Esophagus mucosa (tissue), 1 donor: Measurements from ENCODE around the gene KIAA0513. TPM values are rescaled to one million over a fixed set of nuclear protein-coding genes. Genes with fewer than 3 reads are reported as not detected.
"Not testable (repeated sequence)": the region's sequence is repeated elsewhere in the genome, so short reads cannot be mapped to it uniquely, and the experiment has no call there.

Source experiments
- ATAC-seq: fragments of 200-7000 bp; cut with Tn5 transposase; one replicate; pipeline ENCODE4 v1.9.1; 2020
- total RNA-seq: library from RNA; stranded (reverse); gene quantifications from one replicate; pipeline ENCODE4 v1.2.4, GENCODE V29; 2023
- donor health status: DM: yes; HTN: yes; CAD: no.

KIAA0513 gene
- total RNA-seq, 1 donor from 2014 or later: 8.1 TPM

DNA sequence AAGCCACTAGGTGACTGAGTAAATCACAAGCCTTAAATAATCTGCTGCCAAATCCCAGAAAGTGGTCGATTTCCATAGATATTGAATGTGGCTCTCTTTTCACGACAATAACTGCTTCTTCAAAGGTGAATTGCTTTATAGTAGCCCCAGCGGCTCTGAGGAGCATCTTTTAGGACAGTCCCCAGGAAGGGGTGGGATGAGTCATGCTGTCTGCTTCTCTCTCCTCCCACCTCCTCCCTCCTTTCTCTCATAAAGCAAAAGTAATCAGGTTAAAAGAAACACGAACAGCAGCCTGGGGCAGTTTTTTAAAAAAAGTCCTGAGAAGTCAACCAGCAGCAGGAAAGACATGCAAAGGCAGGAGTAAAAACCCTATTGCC is 1.8 kb downstream of the KIAA0513 start:
- ATAC-seq: peak; percentile 42

DNA sequence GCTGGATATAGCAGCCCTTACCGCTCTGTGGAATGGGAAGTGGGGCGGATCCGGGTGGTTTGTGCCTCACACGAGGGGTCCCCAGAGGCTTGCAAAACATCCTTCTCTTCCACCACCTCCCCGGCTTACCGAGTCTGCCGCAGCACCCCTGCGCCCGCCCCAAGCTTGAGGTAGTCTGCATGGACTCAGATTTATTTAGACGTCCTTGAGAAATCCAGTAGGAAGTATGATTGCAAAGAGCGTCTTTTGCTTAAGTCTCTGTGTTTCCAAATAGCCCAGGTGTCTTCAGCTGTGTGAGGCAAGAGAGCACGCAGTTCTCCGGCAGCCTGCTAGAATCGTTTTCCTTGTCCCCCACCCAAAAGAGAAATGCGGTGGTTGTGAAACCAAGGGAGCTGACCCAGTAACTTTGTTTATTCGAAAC is 2.4 kb downstream of the KIAA0513 start:
- ATAC-seq: no peak

DNA sequence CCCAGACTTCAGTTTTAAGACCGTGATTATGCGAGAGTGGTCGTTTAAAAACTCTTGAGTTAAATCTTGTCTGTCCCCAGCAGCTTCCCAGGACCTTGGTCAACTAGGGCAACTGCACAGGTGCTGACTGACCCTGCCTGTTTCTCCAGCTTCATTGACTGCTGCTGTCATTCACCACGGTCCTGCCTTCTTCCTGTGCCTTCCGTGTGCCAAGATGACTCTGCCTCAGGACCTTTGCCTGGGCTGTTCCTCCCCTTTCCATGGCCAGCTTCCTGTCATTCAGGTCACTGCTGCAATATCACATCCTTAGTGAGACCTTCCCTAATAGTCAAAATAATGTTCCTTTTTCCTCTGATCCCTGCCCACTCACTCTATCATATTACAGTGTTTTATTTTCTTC is 3.9 kb downstream of the KIAA0513 start:
- no peak for ATAC-seq

DNA sequence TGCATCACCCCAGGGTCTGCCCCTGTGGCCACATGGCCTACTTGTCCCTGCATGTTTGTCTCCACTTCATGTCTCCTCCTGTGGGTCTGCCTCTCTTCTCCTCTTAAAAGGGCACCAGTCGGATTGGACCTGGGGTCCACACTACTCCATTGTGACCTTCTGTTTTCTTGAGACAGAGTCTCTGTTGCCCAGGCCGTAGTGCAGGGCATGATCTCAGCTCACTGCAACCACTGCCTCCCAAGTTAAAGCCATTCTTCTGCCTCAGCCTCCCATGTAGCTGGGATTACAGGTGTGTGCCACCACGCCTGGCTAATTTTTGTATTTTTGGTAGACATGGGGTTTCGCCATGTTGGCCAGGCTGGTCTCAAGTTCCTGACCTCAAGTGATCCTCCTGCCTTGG is 4.6 kb downstream of the KIAA0513 start:
- not testable (repeated sequence) for ATAC-seq

DNA sequence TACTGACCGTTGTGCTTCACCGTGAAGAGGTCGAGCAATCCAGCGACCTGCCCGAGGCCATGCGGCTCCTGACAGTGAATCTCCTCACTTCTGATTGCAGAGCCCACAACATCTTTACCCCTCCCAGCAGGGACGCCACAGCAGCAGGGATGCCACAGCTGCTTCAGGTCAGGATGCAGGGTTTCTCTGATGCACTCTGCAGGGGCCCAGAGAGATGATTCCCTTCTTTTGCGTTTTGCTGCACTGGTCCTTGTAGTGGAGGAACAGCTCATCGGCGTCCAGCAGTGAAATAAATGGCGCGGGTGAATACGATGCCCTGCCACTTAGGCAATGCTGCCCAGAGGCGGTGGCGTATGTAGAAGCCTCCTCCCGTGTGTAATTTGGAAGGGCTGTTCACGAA is 5.6 kb downstream of the KIAA0513 start:
- ATAC-seq: no peak

DNA sequence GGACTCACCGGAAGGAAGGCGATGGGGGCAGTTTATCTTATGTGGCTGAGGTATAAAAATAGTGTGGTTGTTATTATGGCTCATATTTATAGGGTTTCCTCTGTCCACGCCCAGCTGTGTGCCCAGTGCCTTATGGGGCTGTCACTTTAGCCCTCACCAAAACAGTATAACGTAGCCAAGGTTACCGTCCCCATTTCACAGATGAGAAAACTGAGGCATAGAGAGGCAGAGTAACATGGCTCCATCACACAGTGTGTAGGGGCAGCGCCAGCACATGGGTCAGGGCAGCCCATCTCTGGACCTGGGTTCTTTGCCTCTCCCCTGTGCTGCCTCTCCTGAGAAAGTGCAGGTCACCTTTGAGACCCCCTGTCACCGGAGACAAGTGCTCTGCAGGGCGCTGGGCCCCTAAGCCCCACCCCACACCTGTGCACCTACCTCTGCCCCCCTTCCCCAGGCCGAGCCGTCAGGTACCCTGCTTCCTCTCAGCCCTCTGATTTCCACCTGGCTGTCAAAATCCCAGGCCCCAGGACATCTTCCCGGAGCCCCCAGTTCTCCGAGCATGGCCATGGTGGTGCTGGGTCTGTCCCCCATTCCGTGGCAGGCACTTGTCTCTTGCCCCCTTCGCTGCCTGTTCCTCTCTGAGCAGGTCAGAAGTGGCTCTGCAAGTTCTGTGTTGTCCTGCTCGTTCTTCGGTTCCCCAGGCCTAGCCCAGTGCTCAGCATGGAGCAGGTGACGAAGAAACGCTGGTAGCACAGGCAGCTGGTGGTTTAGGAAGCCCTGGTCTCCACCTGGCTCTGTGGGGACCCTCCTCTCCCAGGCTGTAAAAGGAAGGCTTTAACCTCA is 7.2 kb downstream of the KIAA0513 start:
- no peak for ATAC-seq

DNA sequence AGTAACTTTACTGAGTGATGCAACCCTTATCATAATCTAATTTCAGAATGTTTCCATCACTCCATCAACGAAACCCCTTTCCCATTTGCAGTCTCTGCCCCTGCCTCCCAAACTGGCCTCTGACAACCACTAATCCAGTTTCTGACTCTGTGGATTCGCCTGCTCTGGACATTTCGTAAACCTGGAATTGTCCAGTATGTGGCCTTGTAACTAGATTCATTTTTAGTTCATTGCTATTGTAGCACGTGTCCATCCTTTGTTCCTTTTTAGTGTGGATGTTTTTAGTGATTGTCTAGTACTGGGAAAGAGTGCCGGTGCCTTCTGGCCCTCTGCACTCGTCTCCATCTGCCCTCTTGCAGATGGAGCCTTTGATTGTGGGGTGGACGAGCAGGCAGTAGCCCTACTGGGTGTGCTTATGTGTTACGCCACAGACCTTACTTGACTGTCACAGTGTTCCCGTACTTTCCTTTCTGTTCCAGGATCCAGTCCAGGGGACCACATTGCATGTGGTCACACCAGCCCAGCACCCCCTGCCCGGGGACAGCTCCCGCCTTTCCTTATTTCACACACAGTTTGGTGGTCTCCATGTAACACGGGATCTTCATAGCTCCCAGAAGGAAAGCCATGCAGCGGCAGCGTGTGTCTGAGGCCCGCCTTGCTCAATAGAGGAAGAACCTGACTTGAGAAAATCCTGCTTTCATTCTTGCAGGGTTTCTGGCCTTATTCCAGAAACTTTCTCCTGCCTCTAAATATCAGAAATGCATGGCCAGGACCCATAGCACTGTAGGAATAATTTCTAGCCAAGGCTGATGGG is 8.8 kb downstream of the KIAA0513 start:
- ATAC-seq: peak; percentile 46

DNA sequence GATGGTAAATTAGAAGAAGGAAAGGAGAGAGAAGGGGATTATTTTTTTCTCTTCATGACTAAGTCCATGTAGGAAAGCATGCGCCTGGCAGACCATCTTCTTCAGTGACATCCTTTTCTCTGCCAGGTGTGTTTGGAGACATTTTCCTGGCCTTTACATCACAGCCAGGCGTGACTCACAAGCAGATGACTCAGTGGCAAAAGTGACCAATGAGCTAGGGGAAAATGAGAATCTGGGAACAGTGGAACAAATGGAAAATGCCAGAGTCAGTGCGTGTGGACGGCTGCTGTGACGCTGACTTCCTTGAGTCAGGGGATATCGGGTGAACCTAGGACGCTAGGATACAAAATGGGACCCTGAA is 9.4 kb downstream of the KIAA0513 start:
- peak; percentile 72 for ATAC-seq

DNA sequence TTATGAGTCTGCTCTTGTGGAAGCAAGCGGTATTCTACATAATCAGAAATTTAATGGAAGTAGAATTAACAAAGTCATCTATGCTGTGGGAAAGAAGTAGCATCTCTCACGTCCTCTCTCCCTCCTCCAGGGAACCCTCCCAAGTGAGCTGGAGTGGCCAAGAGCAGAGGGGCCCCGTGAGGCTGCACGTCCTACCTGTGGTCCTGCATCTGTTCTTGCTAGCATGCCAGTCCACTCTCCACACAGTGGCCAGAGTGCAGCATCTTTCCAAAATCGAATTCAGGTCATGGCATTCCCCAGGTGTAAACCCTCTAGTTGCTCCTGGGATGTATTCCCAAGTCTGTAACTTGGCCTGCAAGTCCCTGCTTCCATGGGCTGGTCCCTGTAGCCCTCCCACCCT is 10.1 kb downstream of the KIAA0513 start:
- ATAC-seq: no peak

DNA sequence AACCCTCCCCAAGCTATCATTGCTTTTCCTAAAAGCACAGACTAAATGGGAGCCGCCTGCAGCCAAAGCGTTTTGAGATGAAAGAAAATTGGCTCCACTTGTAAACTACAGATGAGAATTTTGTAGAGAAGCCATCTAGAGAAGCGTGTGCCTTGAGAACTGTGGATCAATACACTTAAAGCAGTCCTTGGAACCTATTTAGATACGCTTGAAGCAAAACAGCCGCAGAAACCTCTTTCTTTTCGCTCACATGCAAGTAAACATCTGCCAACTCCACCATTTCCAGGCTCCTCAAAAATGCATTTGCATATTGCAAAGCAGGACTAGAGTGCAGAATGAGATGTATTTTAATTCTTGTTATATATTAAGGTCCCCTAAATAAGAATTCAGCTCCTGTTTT is 13.1 kb downstream of the KIAA0513 start:
- ATAC-seq: no peak

DNA sequence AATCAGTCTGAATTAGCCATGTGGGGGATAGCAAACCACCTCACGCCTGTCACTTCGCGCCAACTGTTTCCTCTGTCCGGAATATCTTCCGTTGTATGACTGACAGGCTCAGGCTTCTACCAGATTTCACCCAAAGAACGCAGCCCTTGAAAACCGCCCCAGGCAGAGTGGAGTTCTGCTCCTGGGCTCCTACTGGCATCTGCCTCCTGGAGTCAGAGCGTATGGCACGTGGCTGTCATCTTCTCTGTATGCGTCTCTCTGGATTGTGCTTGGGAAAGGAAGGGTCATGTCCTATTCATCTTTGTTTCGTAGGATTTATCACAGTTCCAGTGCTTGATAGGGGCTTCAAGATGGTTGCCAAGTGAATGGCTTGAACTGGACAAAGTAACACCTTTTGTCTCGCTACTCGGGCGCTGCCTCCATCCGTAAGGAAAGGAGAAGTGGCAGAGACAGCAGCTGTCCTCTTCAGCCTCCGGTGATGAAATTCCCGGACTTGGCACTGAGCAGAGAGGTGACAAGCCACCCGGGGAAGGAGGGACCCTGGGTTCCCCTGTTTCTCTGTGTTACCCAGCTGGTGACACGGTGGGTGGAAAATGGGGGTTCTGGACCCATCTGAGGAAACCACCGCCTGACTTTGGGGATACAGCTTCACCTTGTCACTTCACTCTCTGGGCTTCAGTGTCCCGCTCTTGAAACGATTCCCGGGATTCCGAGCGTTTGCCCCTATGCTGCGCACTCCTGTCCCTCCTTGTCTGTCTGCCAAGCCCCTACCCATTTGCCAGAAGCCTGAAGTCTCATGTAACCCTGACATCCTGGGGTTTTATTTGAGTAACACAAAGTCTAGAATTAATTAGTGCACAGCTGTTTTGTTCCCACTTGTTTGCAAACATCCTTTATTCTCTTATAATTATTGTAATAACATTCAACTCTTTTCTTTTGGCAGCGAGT is 13.9 kb downstream of the KIAA0513 start:
- no peak for ATAC-seq

DNA sequence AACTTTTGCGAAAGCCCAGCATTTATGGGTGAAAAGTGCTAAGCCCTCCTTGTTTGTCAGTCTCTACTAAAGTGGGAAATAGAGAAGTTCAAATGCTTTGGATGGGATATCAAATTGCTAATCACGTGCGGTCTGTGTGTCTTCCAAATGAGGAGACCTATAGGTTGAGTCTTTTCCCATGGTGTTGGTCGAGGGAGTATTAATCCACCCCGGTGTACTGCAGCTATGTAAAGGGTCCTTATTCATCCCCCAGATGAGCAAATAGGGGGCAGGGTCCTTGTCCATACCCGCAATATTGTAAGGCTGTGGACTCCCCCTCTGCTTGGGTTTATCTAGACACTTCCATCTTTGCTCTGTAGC is 14.6 kb downstream of the KIAA0513 start:
- no peak for ATAC-seq

DNA sequence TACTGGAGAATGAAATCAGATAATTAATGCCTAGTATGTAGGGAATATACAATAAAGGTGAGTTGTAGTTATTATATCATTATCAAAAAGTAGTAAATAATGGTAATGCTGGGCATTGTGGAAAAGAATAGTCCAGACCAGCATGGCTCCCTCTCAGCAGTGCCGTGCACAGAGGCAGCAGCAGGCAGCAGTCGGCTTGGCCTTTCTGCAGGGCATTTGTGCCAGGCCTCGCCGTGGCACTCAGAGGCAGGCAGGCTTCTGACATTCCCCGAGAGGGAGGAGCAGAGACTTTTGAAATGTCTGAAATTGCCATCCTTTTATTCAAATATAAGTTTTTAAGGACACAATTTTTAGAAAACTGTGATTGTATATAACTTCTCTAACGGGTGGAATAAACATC is 15.0 kb downstream of the KIAA0513 start:
- no peak for ATAC-seq

DNA sequence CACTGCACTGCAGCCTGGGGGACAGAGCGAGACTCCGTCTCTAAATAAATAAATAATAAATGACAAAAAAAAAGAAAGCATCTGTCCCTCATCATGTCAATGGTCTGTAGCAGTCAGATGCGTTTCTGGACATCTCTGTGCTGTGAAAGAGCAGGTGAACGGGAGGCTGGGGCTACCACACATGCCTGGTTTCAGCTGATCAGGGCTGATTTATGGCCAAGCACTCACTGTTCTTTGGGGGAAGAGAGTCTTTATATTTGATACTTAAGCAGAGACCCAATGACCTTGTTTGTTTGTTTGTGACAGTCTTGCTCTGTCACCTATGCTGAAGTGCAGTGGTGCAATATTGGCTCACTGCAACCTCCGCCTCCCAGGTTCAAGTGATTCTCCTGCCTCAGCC is 17.5 kb downstream of the KIAA0513 start:
- ATAC-seq: no peak

DNA sequence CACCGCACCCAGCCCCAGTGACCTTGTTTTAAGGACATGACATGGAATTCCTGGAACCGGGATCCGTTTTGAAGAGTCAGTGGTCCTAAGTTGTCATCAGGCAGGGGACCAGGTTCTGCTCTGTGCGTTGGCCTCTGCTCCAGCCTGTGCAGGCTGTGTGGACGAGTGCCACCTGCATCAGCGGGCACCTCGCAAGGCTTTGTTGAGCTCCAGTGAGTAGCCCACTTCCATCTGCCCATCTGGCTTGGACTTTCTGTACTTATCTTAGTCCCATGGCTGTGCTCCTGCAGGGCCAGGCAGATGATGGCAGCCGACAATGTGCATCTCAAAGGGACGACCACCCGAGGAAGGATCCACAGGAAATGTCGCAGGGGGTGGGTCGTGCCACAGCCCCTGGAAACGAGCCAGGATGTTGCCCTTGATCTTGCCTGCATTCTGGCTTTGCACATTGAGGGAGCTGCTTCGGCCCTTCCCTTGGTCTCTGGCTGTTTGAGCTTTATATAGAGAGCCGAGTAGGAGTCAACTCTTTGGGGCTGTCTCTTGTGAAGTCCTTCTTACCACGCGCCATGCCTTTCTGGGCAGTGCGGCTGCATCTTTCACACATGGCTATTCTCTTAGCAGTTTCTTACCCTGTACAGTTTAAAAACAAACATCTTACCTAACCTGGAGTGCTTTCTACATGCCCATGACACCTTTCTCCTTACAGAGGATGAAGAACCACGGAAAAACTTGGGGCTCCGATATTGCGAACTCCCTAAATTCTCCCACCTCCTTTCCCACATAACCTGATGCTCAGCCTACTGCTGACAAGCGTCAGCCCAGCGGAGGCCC is 18.3 kb downstream of the KIAA0513 start:
- no peak for ATAC-seq

DNA sequence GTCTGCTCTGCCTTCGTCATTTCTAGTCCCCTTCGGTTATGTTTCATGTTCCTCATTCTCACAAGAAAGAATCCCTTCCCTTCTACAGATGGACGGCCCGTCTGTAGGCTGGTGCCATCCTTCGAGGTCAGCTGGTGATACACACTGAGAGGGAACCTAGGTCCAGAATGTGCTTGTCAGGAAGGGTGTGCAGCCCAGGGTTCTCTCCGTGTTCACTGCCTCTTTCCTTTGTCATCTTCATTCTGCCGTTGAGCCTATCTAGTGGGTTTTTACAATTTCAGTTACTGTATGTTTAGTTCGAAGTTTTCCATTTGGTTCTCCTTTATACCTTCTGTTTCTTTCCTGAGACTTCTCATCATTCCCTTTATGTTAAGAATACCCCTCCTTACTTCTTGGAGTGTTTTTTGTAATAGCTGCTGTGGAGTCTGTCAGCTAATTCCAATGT is 18.9 kb downstream of the KIAA0513 start:
- ATAC-seq: no peak

DNA sequence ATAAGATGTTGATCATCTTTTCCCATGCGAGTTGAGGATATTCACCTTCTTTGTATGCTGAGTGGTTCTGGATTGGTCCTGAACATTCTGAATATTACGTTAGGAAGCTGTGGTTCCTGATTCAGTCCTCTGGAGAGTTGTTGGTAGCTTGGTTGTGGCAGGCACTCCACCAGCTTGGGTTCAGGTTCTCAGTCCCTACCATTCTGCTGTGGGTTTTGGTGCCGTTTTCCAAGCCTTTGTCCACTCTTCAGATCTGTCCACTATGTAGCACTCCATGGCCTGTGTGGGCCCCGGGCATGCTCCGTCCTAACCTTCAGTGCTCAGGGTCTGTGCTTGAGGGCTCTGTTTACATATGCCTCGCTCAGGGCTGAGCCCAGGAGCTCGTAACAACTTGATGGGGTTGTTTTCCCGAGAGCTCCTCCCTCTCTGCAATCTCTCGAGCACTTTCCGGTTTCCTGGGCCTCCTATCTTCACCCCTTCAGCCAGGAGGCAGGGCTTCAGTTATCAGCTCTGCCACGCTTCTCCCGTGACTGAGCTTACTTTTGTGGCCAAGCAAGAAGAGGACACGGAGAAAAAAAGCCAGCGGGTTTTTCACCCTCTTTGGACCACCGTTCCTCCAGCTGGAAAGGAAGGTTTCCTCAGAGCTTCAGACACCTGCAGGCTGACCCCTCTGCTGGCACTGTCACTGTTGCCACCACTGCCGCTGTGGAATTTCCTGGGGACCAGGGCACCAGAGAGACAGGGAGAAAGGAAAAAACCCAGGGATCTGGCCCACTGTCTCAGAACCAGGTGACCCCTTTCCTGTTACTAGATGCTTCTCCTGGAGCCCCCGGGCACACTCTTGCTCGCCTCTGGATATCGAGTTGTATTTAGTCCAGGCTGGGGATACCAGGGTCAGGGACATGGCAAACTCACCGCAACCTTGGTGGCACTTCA is 19.6 kb downstream of the KIAA0513 start:
- no peak for ATAC-seq

DNA sequence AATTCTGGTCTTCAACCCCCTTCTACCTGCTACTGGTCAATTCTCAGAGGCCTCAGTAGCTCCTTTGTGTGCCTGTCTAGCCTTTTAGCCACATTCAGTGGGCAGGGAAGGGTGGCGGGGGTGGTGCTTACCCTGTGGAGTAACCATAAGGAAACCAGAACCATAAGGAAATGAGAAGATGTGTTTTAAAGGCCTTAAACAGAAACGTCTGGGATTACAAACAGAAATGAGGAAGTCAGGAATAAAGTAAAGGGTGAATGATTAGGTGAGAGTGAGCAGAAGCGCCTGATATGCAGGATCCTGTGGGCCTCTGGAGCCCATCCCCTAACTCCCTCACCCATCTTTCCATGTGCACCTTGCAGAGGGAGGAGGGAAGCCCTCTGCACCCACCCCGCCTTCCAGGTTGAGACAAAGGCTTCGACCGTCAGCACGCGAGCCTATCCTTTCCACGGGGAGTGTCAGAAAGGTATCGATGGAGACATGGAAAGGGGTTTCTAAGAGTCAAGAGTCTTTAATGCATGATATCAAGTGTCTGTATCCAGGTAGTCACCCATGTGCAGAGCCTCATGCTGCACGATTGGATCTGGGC is 20.4 kb downstream of the KIAA0513 start:
- peak; percentile 8 for ATAC-seq

DNA sequence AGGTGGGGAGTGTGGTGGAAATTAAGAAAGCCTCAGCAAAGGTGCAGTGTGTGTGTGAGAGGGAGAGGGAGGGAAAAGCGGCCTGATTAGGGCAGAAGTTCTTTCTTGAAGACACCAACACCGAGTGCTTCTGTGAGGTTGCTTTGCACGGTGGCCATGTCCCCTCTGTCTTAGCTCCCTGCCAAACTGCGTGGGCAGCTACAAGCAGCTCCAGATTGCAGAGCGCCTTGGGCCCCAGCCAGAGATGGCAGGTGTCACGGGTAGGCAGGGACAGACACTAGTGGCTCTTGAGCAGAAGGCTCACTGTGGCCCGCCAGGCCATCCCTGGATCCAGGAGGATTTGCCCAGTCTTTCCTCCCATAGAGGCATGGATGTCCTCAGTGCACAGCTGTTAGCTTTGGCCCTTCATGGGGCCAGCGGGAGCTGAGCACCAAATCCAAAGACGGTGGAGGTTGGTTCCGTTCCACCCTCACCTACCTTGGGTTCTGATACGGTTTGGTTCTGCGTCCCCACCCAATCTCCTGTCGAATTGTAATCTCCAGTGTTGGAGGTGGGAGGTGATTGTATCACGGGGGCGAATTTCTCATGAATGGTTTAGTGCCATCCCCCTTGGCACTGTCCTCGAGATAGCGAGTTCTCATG is 21.4 kb downstream of the KIAA0513 start:
- no peak for ATAC-seq
